ENCODE measurements around the gene LMAN2L.

Gene LMAN2L

DNA sequence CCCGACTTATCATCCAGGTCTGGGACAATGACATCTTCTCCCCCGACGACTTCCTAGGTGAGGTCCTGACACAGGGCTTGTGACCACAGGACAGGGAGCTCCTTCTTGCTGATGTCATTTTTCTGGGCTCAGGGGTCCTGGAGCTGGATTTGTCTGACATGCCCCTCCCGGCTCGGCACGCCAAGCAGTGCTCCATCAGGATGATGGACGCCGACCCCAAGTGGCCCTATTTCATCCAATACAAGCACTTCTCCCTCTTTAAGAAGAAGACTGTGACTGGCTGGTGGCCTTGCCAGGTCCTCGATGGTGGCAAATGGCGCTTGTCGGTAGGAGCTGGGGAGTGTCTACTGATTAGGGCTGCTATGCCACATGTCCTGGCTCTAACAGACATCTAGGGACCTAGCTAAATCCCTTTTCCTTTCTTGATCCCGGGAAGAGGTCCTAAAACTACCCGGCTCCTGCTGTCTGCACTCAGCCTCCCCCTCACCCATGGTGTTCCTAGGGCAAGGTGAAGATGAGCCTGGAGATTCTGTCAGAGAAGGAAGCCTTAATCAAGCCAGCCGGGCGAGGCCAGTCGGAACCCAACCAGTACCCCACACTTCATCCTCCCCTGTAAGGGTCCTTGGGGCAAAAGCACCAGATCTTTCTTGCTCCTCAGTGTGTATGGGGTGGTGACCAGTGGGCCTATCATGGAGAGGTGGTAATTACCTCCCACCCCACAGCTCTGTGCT, 36.7 kb downstream of the LMAN2L start:
- DNase-seq (ENCODE audit: low spot score) = no peak

DNA sequence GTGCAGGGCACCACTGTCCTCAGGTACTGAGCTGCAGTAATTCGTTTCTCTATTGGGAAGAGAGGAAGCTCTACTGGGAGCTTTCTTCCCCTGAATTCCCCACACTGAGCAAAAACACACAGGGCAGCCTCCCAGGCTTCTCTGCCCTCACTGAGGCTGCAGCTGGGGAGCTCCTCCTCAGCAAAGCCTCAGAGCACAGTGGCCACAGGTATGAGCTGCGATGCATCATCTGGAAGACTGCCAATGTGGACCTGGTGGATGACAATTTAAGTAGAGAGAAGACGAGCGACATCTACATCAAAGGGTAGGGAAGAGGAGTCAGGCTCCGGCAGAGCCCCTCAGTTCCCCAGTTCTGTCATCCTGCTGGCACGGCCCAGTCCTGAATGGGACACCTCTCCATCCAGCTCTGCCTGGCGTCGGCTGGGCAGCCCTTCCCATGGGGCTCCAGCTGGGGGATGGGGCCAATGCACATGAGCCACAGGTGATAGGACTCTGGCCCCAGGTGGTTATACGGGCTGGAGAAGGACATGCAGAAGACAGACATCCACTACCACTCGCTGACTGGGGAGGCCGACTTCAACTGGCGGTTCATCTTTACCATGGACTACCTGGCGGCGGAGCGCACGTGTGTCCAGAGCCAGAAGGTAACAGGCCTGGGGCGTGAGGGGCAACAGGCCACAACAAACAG, 37.6 kb downstream of the LMAN2L start:
- no peak for DNase-seq (ENCODE audit: low spot score)

- no peak for DNase-seq (ENCODE audit: low spot score)
Observed at GRCh38 chr2:96701636-96702035, 38.2 kb downstream of the LMAN2L start.

GRCh38 chr2:96700086-96700485, 39.8 kb downstream of the LMAN2L start:
- DNase-seq (ENCODE audit: low spot score) = no peak

DNA sequence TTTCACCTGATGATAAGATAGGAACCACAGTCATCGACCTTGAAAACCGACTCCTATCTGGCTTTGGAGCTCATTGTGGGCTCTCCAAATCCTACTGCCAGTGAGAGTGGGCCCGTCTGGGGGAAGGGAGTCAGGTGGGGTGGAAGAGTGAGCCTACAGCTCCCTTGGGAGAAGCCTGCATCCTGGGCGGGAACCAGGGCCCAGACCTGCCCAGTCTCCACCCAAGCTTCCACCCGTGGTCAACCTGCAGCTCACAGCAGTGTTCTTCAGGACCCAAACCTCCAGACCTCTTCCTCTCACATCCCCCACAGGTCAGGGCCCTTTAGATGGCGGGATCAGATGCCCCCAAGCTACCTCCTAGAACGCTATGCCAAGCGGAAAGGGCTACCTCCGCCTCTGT, 40.2 kb downstream of the LMAN2L start:
- no peak for DNase-seq (ENCODE audit: low spot score)

- DNase-seq (ENCODE audit: low spot score) = no peak
Observed at GRCh38 chr2:96699021-96699420, 40.8 kb downstream of the LMAN2L start.

- DNase-seq (ENCODE audit: low spot score) = no peak
Observed at GRCh38 chr2:96698221-96698861, 41.5 kb downstream of the LMAN2L start.

- no peak for DNase-seq (ENCODE audit: low spot score)
Observed at GRCh38 chr2:96697476-96697875, 42.4 kb downstream of the LMAN2L start.

DNA sequence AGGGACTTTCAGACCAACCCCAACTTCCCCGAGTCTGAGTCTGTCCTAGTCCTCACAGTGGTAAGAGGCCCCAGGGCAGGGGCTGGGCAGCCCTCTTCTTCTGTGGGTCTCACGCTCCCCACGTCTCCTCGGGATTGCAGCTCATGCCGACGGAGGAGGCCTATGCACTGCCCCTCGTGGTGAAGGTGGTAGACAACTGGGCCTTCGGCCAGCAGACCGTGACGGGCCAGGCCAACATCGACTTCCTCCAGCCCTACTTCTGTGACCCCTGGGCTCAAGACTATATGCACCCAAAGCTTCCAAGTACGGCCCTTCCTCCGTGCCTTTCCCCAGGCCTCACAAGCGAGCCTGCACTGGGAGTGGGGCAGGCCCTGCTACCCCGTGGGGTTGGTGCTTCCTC, 44.3 kb downstream of the LMAN2L start:
- no peak for DNase-seq (ENCODE audit: low spot score)

- no peak for DNase-seq (ENCODE audit: low spot score)
Observed at GRCh38 chr2:96694816-96695455, 44.9 kb downstream of the LMAN2L start.

DNA sequence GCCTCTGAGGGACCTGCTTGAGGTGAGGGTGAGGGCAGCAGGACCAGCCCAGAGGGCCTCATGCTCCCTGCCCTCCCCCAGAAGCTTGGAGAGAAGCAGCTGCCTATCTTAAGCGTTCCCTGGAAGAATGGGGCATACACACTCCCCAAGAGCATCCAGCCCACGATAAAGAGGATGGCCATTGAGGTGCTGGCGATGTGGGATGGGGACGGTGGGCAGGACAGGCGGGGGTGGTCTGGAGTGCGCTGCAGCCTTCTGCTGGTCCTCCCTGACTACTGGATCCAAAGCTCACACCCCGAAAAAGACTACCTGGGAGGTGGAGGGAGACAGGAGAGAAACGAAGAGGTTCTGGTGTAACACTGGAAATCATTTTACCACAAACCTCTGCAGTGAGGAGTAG, 45.6 kb downstream of the LMAN2L start:
- no peak for DNase-seq (ENCODE audit: low spot score)

GRCh38 chr2:96693286-96694200, 46.3 kb downstream of the LMAN2L start:
- no peak for DNase-seq (ENCODE audit: low spot score)

DNA sequence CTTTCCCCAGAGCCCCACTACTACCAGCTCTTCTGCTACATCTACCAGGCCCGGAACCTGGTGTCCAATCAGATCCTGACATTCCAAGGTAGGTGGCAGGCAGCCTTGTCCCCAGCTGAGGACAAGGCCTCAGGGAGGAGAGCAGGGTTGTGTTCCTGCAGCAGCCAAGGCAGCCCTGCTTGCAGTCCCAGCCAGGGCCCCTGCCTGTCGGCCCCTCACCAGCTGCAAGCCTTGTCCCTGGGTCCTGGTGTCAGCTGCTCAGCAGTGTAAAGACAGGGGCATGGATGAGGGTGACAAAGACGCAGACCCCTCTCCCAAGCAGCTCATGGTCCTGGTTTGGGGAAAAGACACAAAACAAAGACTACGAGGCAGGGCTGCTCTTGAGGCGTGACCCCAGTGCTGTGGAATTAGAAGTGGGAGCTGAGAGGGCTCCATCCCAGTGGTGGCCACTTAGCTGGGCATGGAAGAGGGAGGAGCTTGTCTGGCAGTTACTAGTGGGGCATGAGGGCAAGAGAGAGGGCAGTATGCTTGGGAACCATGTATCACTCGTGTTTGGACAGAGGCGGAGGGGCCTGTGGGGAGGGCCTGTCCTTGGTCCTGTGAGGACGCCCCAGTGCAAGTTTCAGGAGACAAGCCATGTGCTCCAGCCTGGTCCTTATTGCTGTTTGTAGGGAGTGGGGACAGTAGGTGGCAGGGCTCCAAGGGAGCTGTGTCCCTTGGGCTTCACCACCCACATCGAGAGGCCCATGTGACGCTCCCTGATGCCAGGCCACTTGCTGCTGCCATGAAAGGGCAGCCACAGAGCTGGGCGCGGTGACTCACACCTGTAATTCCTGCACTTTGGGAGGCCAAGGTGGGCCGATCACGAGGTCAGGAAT, 47.5 kb downstream of the LMAN2L start:
- DNase-seq (ENCODE audit: low spot score) = no peak

GRCh38 chr2:96691022-96691612, 48.7 kb downstream of the LMAN2L start:
- DNase-seq (ENCODE audit: low spot score) = no peak

- DNase-seq (ENCODE audit: low spot score) = no peak
Observed at GRCh38 chr2:96690306-96691021, 49.4 kb downstream of the LMAN2L start.

DNA sequence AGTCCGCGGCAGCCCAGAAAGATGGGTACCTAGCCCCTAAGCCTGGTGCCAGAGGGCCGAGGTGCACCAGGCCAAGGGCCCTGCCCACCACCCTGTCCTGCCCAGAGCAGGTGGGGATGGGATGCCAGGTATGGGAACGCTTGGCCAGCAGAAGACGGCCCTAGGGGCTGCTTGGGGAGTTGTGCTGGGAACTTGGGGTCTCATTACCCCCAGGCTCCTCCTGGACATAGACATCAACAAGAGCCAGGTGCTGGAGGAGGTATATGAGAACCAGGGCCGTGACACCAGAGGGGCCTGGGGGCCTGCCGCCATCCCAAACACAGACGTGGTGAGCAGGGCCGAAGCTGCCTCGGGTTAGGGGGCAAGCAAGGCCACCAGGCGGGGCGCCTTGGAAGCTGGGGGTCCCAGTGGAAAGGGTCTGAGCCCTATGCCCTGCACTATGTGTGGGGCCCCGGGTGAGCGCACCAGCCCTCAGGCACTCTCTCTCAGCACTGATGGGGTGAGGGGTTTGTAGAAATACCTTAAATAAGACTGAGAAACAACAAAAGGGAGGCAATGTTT, 50.4 kb downstream of the LMAN2L start:
- DNase-seq (ENCODE audit: low spot score) = no peak

GRCh38 chr2:96688649-96689430, 51.0 kb downstream of the LMAN2L start:
- DNase-seq (ENCODE audit: low spot score) = no peak

Measured in CD4-positive, alpha-beta T cell treated with Interleukin-6 at 100 ng/mL for 8 hours (primary cell).